SK-N-SH (cell line): ENCODE data around the gene PLOD2.

Experiments
- CHD2 ChIP-seq: fragments of 150-350 bp; IDR thresholded peaks from 2 replicates; pipeline ENCODE4 v1.6.1; 2018; ENCODE audit warnings: low read length; ENCODE audit not compliant: partially characterized antibody
- CTCF ChIP-seq: fragments of 200-600 bp; sonication (generic); IDR thresholded peaks from 2 replicates; pipeline ENCODE4 v1.6.1; 2017; ENCODE audit warnings: antibody characterized with exemption, mild to moderate bottlenecking, moderate library complexity
- EP300 ChIP-seq, 2 experiments: IDR thresholded peaks; 2 replicates each; pipeline versions ENCODE4 v1.4.0 to v1.6.1; 2012; ENCODE audit warnings: borderline replicate concordance in 1 of 2, low read depth in 1 of 2, low read length in 1 of 2
- POLR2AphosphoS5 ChIP-seq: IDR thresholded peaks from 2 replicates; pipeline ENCODE4 v1.6.1; 2012; ENCODE audit warnings: low read depth, low read length
- REST ChIP-seq: IDR thresholded peaks from 2 replicates; pipeline ENCODE4 v1.6.1; 2012; ENCODE audit warnings: mild to moderate bottlenecking, low read depth, low read length, moderate library complexity
- YY1 ChIP-seq: IDR thresholded peaks from 2 replicates; pipeline ENCODE4 v1.4.0; 2012; ENCODE audit warnings: low read depth, mild to moderate bottlenecking

DNA sequence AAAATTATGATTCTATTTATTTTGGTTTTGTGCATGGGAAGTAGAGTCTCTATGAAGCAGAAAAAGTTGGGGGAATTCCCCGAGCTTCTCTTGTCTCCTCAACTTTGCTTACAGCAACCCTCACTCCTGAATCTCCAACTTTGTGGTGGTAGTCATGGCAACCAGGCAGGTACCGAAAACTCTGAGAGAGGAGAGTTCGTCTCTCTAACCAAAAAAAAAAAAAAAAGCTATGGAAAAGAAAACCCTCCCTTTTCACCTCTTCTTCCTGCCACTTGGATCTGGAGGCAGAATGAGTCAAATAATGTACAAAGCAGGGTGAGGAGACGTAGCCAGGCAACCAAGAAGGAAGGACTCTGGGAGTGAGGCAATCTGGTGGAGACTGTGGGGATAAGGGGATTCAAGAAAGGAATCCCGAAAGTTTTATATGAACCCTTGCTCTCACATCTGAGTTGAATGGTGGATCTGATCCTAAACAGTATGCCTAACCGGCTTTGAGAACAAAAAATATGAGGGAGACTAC, 108.1 kb downstream of the PLOD2 start:
- TF ChIP-seq CTCF (no peak), CHD2 (no peak), EP300 (IDR thresholded peaks at IDR 0.05; ENCODE audit: borderline replicate concordance in 1 of 2, low read depth in 1 of 2, low read length in 1 of 2) (no peak), POLR2AphosphoS5 (no peak), REST (no peak), YY1 (no peak)
